HG03439 (cell line): ENCODE measurements around the gene CSF1R.

ENCODE experiments used
- ATAC-seq: cut with Tn5 transposase; IDR thresholded peaks from one replicate; pipeline ENCODE4 v1.9.1; 2021; ENCODE audit warnings: mild to moderate bottlenecking, moderate library complexity; ENCODE audit not compliant: unreplicated experiment

The CSF1R gene

DNA sequence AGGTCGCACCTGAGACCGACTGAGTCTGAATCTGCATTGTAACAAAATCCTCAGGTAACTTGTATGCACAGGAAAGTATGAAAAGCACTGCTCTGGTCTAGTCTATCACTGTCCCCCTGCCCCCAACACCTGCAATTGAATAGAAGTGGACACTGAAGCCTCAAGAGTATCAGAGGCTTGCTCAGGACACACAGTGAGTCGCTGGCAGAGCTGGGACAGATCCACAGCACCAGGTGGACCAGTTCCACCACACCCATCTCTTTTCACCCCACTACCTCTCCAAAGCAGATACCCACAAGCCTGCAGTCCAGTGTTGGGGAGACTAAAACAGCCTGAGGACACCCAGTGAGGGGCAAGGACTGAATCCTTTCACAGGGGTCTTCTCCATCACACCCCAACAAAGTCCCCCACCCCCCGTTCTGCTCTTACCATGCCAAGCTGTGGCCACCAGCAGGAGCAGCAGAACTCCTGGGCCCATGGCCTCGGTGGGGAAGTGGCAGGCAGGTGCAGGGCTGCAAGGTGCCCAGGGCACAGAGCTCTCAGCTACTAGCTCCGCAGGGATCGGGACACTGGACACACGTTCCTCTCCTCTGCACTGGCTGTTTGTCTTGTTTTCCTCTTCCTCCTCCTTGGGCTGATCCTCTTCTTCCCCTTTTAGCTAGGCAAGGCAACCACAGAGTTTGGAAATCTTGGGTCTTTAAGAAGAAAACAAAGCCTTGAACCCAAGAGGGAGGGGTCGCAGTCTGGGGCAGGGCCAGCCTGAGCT is at the start of gene CSF1R:
Gene CSF1R (minus strand): TSS at position 605 of the 766 bp plus-strand sequence. CDS start 127 bp downstream, at position 478.
- no peak for ATAC-seq

DNA sequence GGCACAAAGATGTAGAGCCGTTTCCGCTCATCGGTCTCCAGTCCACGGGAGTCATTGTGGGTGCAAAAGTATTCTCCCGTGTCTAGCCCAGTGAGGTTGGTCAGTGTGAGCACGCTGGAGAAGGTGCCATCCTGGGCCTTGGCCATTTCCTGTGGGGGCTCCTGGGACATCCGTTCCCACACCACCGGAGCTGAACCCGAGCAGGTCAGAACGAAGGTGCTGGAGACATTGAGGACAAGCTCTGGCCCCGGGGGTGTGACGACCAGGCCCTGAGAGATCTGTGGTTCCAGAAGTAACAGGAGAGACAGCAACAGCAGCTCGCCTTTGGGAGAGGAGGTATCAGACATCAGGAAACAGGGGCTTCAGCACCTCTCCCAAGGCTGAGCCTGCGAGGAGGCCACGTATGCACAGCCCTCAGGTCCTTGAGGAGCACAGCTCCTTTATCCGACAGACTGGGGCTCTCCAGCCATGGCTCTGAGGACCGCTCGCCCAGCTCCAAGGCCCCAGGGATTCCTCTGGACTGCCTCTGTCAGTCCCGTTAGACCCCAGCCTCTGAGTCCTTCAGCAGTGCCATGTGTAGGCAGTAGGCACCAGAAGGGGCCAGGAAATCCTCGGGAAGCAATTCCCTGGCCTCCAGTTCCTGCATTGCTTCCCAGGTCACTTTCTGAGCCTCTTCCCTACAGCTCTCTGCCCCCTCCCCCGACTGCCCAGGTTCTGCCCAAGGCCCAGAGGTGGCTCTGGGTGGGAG is 49.4 kb upstream of the CSF1R start:
- no peak for ATAC-seq

DNA sequence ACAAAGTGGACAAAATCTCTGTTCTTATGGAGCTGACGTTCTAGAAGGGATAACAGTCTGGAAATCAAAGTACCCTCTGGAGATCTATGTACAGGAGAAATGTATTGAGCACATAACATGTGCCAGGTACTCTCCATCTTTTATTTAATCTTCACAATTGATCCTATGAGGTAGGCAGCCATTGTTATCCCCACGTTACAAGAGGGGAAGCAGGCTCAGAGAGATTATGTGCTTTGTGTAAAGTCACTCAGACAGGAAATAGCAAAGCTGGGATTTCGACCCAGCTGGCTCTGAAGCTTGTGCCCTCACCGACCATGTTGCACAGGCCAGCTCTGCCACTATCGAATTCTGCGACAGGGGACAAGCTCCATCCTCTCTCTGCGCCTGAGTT is 47.8 kb upstream of the CSF1R start:
- no peak for ATAC-seq

DNA sequence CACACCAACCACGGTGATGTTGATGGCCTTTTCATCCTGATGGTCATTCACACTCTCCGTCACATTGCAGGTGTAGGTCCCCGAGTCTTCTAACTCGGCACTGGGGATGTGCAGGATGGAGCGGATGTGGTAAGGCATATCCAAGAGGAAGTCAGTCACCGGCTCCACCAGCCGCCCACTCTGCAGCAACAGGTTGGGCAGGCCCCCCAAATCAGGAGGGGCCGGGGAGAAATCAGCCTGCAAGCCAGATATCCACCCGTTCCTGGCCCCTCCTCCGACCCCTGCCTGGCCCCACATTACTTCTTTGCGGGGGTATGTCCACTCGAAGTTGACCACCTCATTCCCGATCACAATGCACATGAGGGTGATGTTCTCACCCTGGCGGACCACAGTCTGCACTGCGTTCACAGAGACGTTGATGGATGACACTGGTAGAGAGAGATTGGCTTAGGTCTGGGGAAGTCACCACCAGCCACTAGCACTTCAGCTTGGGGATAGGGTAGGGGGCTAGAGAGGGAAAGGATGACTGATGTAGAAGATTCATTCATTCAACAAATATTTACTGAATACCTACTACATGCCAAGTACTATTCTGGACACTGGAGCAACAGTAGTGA is 47.3 kb upstream of the CSF1R start:
- no peak for ATAC-seq

DNA sequence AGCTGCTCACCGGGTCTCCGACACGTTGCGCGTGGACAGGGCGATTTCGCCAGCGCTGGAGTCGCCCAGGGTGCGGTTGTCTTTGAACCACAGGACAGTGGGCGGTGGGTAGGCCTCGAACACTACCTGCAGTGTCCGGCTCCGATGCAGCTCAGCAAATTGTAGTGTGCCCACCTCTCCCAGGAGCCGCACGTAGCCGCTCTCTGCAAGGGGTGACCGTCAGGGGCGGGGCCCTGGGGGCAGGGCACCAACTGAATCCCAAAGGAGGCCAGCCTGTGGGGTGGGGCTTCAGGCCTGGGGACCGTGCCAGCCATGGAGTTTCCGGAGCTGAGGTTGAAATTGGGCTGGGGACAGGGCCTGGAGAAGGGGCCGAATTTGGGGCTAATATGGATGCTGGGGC is 46.4 kb upstream of the CSF1R start:
- no peak for ATAC-seq

DNA sequence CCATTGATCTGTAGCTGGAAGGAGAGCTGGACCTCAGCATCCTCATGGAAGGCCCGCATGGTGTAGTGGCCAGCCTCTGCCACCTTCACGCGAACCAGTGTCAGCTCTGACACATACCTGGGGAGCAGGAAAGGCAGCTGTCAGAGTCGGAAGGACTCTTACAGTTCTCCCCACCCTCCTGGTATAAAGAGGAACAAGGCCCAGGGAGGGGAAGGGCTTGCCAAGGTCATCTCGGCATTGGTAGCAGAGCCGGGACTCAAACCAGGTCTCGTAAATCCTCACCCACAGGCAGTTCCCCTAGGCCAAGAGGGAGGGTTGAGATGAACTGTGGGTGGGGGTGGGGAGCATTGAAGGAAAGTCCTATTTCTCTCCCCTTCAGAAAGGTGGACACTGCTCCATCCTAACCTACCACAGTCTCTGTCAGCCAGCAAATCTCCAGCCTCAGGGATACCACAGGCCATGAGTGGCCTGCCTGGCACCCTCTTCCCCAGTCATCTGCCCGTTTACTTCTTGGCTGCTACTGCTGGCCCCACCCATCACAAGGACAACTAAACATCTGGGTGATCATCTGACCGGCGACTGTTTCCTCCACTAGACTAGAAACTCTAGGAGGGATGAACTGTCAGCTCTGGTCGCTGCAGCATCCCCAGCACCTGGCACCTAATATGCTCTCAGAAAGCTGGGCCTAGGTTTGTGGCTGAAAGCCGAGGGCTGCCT is 45.8 kb upstream of the CSF1R start:
- ATAC-seq = no peak

DNA sequence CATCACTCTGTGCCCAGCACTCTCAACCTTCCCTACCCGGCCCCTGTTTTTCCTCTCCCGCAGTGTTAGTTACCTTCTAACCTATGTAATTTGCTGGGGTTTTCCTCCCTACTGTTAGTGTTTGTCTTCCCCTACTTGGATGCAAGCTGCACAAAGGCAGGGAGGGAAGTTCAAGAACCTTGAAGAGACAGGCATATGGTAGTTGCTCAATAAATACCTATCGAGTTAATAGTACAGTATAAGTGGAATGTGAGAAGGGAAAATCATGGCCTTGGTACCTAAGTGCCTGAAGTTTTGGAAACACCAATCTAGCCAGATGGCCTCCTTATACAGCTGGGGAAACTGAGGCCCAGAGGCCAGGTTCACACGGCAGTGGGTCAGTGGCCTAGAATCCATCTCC is 45.1 kb upstream of the CSF1R start:
- no peak for ATAC-seq

DNA sequence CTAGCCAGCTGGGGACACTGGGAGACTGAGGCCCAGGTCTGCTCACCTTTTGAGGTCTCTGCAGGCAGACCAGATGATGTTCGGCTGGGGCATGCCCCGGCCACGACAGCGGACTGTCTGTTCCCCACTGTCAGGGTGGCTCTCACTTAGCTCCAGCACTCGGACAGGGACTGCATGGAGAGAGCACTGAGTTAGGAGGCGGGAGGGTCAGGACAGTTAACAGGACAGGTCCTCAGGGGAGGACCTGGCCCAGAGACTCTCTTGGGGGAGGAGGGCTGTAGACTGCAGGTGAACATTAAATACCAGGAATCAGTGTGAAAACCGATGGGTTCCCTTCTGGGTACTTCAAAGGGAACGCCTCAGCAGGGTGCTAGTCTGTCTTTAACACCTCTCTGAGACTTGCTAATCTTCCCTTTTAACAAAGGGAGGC is 44.2 kb upstream of the CSF1R start:
- no peak for ATAC-seq

DNA sequence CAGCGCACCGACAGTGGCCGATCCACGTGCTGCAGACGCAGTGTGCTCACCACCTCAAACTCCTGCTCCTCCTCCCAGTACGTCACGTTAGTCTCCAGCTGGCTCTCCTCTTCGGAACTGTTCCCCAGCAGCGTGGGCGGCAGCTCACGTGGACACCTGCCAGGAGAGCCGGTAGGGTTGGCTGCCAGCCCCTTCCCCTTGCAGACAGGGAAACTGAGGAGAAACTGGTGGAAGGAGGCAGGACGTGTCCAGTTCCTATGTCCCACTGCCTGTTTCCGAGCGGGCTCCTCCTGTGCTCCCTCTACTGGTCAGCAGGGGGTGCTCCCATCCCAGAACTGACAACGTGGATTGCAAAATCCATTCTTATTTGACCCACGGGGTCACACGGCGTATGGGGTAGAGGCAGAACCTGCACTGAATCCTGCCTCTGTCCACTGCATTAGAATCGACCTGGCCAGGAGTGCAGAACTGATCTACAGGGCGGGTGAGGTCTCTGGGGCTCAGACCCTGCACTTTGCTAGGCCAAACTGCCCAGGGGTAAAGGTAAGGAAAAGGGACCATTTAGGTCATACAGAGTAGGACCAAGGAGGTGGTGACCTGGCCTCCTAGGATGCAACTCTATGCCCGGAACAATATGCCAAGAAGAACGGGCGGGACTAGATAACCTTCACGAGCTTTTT is 43.6 kb upstream of the CSF1R start:
- no peak for ATAC-seq

DNA sequence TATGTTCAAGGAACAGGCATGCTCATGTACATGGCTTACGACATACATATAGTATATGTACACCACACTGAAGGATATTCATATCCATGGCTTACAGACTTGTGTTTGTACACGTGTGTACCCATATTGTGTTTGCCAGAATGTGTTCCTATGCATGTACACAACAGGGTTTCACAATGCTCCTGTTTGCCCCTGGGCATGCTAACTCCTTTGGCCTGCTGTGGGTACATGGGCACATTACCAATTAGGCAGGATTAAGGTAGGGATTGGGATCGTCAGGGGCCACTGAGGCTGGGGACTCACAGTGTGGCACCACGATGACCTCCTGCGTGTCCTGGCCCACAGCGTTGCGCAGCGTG is 43.1 kb upstream of the CSF1R start:
- no peak for ATAC-seq

DNA sequence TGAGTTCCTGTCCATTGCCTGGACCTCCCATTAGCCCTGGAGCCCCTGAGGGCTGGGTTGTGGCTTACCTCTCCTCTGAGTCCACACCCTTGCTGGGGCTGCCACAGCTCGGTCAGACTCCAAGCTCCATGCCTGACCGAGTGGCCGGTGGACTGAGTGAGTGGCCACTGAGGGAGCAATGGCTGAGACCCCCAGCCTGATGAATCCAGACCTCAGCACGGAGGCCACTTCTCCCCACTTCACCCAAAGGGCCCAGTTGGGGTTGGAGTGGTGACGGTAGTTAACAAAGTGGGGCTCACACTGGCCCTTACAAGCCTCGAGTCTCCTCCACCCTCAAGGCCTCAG is 40.5 kb upstream of the CSF1R start:
- ATAC-seq = no peak

DNA sequence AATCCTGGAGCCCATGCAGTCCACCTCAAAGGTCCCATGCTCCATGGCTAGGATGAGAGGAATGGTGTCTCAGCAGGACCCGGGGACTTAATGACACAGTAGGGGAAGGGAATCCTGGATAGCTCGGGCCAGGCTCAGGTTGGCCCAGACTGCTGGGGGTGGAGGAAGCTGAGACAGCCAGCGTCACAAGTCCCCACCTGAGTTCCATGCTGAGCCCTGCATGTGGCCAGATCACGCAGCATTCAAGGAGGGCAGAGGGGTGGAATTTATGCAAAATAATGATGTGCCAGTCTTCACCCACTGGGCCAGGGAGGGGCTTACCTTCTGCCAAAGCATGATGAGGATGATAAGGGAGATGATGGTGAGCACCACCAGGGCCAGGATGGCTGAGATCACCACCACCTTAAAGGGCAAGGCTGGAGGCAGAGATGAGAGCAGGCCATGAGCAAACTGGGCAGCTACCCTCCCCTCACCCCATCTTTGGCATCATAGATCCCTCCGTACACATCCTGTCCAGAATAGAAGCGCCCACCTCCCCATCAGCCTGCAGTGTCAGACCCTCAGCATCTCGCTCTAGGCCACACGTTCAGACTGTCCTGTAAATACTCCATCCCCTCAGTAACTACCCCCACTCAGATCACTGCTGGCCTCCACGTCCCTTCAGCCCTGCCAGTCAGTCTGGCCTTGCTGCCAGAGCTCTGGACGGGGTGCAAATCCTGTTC is 40.0 kb upstream of the CSF1R start:
- no peak for ATAC-seq

DNA sequence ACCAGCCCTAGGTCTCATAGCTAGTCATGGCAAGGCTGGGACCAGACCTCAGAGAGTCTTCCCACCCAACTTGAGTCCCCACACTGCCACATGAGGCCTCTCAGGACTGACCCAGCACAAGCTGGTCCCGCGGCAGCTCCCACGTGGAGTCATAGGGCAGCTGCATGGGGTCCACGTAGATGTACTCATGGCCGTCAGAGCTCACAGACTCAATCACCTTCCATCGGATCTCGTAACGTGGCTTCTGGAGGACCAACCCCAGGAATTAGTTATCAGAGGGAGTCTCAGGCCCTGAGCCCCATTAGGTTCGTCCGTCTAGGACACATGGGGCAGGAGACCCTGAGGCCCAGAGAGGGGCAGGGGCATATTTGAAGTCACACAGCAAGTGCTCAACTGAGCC is 39.0 kb upstream of the CSF1R start:
- no peak for ATAC-seq

DNA sequence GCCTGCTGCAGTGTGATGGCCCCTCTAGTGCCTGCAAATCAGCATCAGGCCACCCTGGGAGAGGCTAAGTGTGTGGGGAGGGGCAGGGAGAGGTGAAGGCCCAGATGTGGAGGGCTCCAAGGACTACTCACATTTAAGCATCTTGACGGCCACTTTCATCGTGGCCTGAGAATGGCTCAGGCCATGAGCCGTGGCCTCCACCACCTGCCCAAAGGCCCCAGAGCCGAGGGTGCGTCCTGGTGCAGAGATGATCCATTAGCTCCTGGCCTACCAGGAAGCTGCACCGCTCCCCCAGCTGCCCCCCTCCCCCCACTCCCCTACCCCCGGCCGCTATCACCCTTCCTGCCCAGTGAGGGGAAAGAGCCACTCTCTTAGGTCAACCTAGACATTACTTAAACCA is 38.2 kb upstream of the CSF1R start:
- no peak for ATAC-seq

DNA sequence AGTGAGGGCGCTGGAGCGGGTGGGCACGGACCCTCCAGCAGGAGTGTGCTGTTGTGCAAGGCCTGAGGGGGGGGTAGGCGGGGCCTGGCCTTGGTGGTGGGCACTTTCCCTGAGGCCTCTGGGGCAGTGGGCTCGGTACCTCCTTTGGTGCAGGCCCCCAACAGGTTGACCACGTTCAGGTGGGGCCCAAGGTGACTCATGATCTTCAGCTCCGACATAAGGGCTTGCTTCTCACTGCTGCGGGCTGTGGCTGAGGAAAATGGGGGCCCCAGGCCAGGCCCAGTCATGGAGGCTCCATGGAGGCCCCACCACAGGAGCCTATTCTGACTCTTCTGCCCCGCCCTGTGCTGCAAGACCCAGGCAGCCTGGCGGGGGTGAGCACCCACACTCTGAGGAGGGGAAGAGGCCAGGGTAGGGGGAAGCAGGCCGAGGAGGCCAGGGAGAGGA is 37.8 kb upstream of the CSF1R start:
- ATAC-seq = no peak

DNA sequence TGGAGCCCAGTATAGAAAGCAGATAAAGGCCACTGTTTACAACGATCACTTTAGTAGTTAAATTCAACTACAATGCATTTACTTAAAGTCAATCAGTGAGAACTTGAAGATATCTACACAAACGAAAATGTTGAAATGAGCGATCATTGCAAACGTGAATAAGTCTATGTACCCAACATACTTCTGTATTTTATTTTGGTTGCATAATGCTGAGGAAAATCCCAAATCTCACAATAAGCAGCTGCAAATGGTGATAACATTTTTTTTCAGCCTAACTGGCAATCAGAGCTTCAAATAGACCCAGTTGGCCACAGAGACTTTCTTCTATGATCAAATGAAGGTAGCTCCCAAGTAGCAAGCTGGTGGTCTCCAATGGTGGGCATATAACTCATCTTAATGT is 37.2 kb upstream of the CSF1R start:
- ATAC-seq = no peak

DNA sequence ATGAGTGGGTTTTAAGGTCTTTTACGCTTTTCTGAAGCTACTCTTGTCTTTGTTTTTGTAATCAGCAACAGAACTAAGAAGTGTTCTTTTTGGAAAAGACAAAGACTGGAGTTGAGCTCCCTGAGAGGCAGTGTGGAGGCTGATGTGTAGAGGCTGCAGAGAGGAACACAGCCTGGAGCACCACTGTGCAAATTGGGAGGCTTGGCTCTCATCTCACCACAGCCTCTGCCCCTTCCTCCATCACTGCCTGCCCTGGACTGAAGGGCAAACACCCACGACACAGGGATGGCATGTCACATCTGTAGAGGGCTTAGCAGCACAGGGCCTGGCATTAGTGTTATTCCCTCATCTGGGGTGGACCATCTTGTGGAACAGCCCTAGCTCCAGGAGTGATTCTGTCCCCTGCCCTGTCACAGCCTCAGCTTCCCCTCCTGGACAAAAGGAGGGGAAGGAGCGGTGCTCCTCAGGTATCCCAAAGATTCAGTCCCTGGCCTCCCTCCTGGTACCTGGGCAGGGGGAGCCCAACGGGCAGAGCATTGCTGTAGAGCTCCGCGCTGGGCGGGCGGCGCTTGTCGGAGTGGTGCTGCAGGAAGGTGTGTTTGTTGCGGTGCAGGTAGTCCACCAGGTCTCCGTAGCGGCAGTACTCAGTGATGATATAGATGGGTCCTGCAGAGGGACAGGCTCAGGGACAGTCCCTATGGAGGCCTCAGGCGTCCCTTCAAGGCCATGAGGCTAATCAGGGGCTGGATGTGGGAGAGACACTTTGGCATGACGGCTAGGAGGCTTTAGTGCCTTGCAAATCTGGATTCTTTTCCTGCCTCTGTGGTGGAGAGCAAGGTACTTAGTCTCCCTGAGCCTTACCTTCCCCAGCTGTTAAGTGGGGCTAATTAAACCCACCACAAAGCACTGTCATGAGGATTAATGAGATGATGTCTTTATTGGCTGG is 36.5 kb upstream of the CSF1R start:
- no peak for ATAC-seq

DNA sequence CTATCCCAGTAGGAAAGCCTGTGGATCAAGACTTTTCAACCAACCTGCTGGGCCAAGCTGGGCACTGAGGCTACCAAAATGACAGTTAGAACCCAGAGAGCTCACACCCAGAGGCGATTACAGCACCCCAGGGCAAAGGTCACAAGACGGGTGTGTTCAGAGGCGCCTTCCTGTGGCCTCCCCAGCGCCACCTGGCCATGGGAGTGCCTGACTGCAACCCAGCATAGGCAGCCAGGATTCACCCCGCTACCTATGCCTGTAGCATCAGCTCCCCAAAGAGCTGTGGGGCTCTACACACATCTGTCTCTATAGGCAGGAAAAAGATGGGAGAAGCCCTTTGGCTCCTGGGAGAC is 35.8 kb upstream of the CSF1R start:
- peak; percentile 64 for ATAC-seq

DNA sequence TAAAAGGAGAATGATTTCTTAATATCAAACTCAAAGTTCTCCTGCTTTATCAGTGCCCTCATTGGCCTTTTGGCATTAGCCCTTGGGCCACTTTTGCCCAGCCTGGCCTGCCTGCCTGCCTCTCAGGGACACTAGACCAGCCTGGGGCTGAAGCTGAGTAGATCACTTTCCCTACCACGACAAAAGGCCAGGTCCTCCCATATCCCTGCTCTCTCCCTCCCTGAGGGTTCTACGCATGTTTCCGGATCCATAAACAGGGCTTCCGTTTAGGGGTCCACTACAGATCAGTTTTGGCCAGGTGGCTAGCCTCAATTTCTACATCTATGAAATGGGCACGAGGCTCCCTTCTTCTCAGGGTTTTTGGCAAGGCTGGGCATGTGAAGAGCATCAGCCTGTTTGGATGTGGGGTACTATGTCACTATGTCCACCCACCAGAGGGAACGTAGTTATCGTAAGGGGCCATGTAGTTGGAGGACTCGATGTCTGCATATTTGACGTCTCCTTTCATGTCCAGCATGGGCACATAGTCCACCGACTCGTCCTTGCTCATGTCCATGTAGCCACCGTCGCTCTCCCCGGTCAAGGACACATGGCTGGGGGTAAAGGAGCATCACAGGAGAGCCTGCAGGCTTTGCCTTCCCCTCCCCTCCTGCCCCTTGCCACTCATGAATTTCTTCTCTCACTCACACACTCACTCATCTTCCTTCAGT is 35.2 kb upstream of the CSF1R start:
- no peak for ATAC-seq
